CD4-positive, alpha-beta T cell (primary cell): Measurements from ENCODE around the gene AMFR. TPM values are rescaled to one million over a fixed set of nuclear protein-coding genes. Genes with fewer than 3 reads are reported as not detected.

Experiments used
- ATAC-seq: fragments of 200-7000 bp; cut with Tn5 transposase; one replicate; pipeline ENCODE4 v1.10.0; 2022; ENCODE audit warnings: mild to moderate bottlenecking; ENCODE audit not compliant: poor library complexity
- CTCF ChIA-PET: fragments of 350-600 bp; sonication (Branson Sonifier 250); formaldehyde crosslinking; loops from one replicate; lab custom pipeline; 2021; ENCODE audit warnings: antibody characterized with exemption, inconsistent platforms; lab: Charles Lee
- POLR2A ChIA-PET: fragments of 350-600 bp; sonication (Branson Sonifier 250); formaldehyde crosslinking; loops from one replicate; lab custom pipeline; 2021; ENCODE audit warnings: antibody characterized with exemption, inconsistent platforms; lab: Charles Lee
- DNase-seq, 14 experiments: peaks; one replicate each; pipeline ENCODE4 v3.0.0-alpha.2; 2013 to 2020; ENCODE audit warnings: mixed read lengths in 2 of 14
- H3K27ac ChIP-seq, 2 donors: one replicate each; pipeline versions ENCODE4 v1.5.1 to v1.7.0; 2013; ENCODE audit warnings: low read length in 2 of 2, low read depth in 1 of 2, mild to moderate bottlenecking in 1 of 2
- H3K27me3 ChIP-seq, 2 experiments: 1 replicate in 1 of 2; 2 replicates in 1 of 2; pipeline versions ENCODE4 v1.6.1 to v1.7.0; 2013; ENCODE audit warnings: low read length in 2 of 2, control low read depth in 1 of 2, mild to moderate bottlenecking in 1 of 2, moderate library complexity in 1 of 2; ENCODE audit not compliant: insufficient read depth in 2 of 2, control insufficient read depth in 1 of 2
- H3K36me3 ChIP-seq: one replicate; pipeline ENCODE4 v1.6.1; 2013; ENCODE audit warnings: low read length, control low read depth; ENCODE audit not compliant: insufficient read depth
- H3K4me1 ChIP-seq: one replicate; pipeline ENCODE4 v1.6.1; 2013; ENCODE audit warnings: low read length, control low read depth; ENCODE audit not compliant: insufficient read depth
- H3K4me3 ChIP-seq: one replicate; pipeline ENCODE4 v1.5.1; 2013; ENCODE audit warnings: mild to moderate bottlenecking, low read length, moderate library complexity
- H3K9me3 ChIP-seq, 2 experiments: 1 replicate in 1 of 2; 2 replicates in 1 of 2; pipeline versions ENCODE4 v1.6.1 to v1.7.0; 2013; ENCODE audit warnings: low read length in 2 of 2, mild to moderate bottlenecking in 2 of 2, control low read depth in 1 of 2, moderate library complexity in 1 of 2; ENCODE audit not compliant: control insufficient read depth in 1 of 2, insufficient read depth in 1 of 2
- H3K27ac Mint-ChIP-seq: one replicate; pipeline ENCODE4 v1.8.0; 2020; ENCODE audit warnings: mixed read lengths
- H3K27me3 Mint-ChIP-seq: one replicate; pipeline ENCODE4 v1.8.0; 2021; ENCODE audit warnings: mixed read lengths
- H3K36me3 Mint-ChIP-seq: one replicate; pipeline ENCODE4 v1.8.0; 2021; ENCODE audit warnings: low read depth, mixed read lengths
- H3K4me1 Mint-ChIP-seq: one replicate; pipeline ENCODE4 v1.8.0; 2021; ENCODE audit warnings: low read depth, mixed read lengths
- H3K4me3 Mint-ChIP-seq: one replicate; pipeline ENCODE4 v1.8.0; 2020; ENCODE audit warnings: mild to moderate bottlenecking, mixed read lengths
- H3K9me3 Mint-ChIP-seq: one replicate; pipeline ENCODE4 v1.8.0; 2020; ENCODE audit warnings: mixed read lengths
- CTCF ChIP-seq: fragments of 200-600 bp; IDR thresholded peaks from one replicate; pipeline ENCODE4 v1.8.0; 2022; ENCODE audit warnings: antibody characterized with exemption, mild to moderate bottlenecking
- intact Hi-C, 2 experiments: fragments of 100-400 bp; cut with DNase I in 1 of 2; cut with micrococcal nuclease in 1 of 2; formaldehyde crosslinking; loops; one replicate each; pipeline versions ENCODE4 v1.15.1 to v1.9.0; 2023 to 2025; cut with DNase I, micrococcal nuclease
- total RNA-seq, 174 experiments: library from RNA in 2 of 174; stranded (reverse) in 2 of 174; gene quantifications; one replicate each; pipeline ENCODE4 v1.2.3 and lab custom pipeline; 2021 to 2026

The AMFR gene
- total RNA-seq, 2 experiments from 2014 or later: 79.2 to 83.8 TPM

GRCh38 chr16:56363181-56363716 lies 62.1 kb downstream of the AMFR start:
- no peaks in the 10 kb centered on the region for H3K9me3 Mint-ChIP-seq
- H3K9me3 ChIP-seq: no peaks in the 10 kb centered on the region
- no peak overlapping the region for H3K4me3 ChIP-seq
- no peak overlapping the region for H3K27ac ChIP-seq
- no peak for DNase-seq
- H3K36me3 Mint-ChIP-seq: peaks cover 75% of the 10 kb centered on the region
- H3K27me3 Mint-ChIP-seq: no peaks in the 10 kb centered on the region
- H3K4me1 Mint-ChIP-seq: peaks cover 10% of the 10 kb centered on the region
- intact Hi-C loops: no loop called here
- ChIA-PET POLR2A (no interaction called here), CTCF (no interaction called here)
- no peak for TF ChIP-seq CTCF
- H3K27me3 ChIP-seq: no peaks in the 10 kb centered on the region
- H3K4me1 ChIP-seq: no peaks in the 10 kb centered on the region
- ATAC-seq: no peak
- no peak overlapping the region for H3K4me3 Mint-ChIP-seq
- peaks cover 56% of the 10 kb centered on the region for H3K36me3 ChIP-seq
- H3K27ac Mint-ChIP-seq: no peak overlapping the region

GRCh38 chr16:56362706-56363105 lies 62.6 kb downstream of the AMFR start:
- Mint-ChIP-seq H3K4me1 (peaks cover 12% of the 10 kb centered on the region), H3K4me3 (no peak overlapping the region), H3K27ac (no peak overlapping the region), H3K9me3 (no peaks in the 10 kb centered on the region), H3K36me3 (peaks cover 70% of the 10 kb centered on the region), H3K27me3 (no peaks in the 10 kb centered on the region)
- ATAC-seq (no peak), DNase-seq (no peak)
- TF ChIP-seq CTCF: no peak
- no peak overlapping the region for H3K4me3 ChIP-seq
- H3K36me3 ChIP-seq: peaks cover 50% of the 10 kb centered on the region
- intact Hi-C loops: no loop called here
- no peaks in the 10 kb centered on the region for H3K9me3 ChIP-seq
- POLR2A ChIA-PET: interaction anchor here (1.4 kb wide), 1 partner anchor 8 kb away, joined by 3 read pairs; no protein-coding TSS in a partner anchor
- H3K4me1 ChIP-seq: peaks cover under 1% of the 10 kb centered on the region
- no peak overlapping the region for H3K27ac ChIP-seq
- no peaks in the 10 kb centered on the region for H3K27me3 ChIP-seq
- CTCF ChIA-PET: no interaction called here

GRCh38 chr16:56362057-56362655 lies 63.2 kb downstream of the AMFR start:
- DNase-seq (no peak), ATAC-seq (no peak)
- ChIA-PET CTCF (no interaction called here), POLR2A (interaction anchor here (1.4 kb wide), 1 partner anchor 9 kb away, joined by 3 read pairs; no protein-coding TSS in a partner anchor)
- no peaks in the 10 kb centered on the region for H3K27me3 Mint-ChIP-seq
- H3K9me3 Mint-ChIP-seq: no peaks in the 10 kb centered on the region
- H3K4me3 Mint-ChIP-seq: no peak overlapping the region
- Histone ChIP-seq H3K36me3 (peaks cover 45% of the 10 kb centered on the region), H3K4me1 (peaks cover 6% of the 10 kb centered on the region), H3K27ac (no peak overlapping the region), H3K4me3 (no peak overlapping the region), H3K27me3 (no peaks in the 10 kb centered on the region), H3K9me3 (no peaks in the 10 kb centered on the region)
- no peak for TF ChIP-seq CTCF
- H3K4me1 Mint-ChIP-seq: peaks cover 17% of the 10 kb centered on the region
- intact Hi-C loops: no loop called here
- peaks cover 64% of the 10 kb centered on the region for H3K36me3 Mint-ChIP-seq
- H3K27ac Mint-ChIP-seq: no peak overlapping the region
